22Rv1 (cell line): ENCODE results near the gene CAMK2B.

Source experiments
- H3K27ac ChIP-seq: fragments of 450-650 bp; 2 replicates; pipeline ENCODE4 v1.5.1; 2017
- ZFX ChIP-seq: fragments of 450-650 bp; IDR thresholded peaks from 2 replicates; pipeline ENCODE4 v1.6.1; 2017; ENCODE audit warnings: antibody characterized with exemption, borderline replicate concordance
- TF ChIP-seq, protein P1 (sequence below): fragments of 450-650 bp; IDR thresholded peaks from 2 replicates; pipeline ENCODE4 v1.5.1; 2017; ENCODE audit warnings: mild to moderate bottlenecking

CAMK2B gene

DNA sequence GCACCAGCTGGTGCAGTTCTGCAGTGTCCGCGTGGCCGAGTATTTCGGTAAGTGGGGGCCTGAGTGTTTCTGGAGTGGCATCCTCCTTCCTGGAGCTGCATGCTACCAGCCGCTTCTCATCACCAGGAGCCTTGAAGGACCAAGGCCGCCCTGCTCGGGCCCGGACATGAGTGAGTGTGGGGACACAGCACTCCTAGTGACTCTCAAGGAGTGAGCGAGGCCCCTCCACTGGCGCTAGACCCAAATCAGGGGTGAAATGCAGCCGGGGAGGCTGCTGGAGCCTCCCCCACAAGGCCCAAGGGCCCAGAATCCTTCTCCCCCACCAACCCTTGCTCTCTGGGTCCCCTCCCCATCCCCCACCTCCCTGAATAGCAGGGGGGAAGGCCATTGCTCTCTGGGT, 48.0 kb downstream of the CAMK2B start:
- H3K27ac ChIP-seq, result no peak overlapping the region
- TF ChIP-seq, protein P1, sequence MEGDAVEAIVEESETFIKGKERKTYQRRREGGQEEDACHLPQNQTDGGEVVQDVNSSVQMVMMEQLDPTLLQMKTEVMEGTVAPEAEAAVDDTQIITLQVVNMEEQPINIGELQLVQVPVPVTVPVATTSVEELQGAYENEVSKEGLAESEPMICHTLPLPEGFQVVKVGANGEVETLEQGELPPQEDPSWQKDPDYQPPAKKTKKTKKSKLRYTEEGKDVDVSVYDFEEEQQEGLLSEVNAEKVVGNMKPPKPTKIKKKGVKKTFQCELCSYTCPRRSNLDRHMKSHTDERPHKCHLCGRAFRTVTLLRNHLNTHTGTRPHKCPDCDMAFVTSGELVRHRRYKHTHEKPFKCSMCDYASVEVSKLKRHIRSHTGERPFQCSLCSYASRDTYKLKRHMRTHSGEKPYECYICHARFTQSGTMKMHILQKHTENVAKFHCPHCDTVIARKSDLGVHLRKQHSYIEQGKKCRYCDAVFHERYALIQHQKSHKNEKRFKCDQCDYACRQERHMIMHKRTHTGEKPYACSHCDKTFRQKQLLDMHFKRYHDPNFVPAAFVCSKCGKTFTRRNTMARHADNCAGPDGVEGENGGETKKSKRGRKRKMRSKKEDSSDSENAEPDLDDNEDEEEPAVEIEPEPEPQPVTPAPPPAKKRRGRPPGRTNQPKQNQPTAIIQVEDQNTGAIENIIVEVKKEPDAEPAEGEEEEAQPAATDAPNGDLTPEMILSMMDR, result no peak
- TF ChIP-seq ZFX, result no peak

DNA sequence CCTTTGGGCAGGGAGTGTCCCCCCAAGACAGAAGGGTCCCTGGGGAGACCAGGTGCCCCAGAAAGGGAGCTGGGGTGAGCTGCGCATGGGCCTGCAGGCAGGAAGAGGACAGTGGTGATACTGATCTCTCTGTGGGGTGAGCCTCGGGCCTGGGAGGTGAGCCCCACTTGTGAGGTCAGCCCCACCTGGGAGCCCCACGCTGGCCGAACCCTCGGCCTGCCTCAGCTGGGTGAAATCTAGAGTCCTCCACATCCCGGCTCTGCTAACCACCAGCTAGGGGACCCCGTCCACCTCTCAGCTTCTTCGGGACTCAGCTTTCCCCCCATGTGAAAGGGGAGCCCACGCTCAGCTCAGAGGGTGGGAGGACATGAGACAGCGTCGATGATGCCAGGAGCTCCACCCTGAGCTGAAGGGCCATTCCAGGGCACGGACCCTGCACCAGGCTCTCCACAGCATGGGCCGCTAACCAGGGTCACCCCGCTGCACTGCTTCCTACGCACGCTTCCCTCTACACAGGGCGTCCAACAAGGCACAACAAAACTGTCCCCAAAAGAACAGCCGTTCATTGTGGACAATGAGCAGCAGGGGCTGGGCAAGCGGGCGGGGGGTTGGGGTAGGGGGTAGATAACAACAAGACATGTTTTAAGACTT, 48.7 kb downstream of the CAMK2B start:
- no peak overlapping the region for H3K27ac ChIP-seq
- TF ChIP-seq ZFX, result no peak
- TF ChIP-seq, protein P1, result no peak

DNA sequence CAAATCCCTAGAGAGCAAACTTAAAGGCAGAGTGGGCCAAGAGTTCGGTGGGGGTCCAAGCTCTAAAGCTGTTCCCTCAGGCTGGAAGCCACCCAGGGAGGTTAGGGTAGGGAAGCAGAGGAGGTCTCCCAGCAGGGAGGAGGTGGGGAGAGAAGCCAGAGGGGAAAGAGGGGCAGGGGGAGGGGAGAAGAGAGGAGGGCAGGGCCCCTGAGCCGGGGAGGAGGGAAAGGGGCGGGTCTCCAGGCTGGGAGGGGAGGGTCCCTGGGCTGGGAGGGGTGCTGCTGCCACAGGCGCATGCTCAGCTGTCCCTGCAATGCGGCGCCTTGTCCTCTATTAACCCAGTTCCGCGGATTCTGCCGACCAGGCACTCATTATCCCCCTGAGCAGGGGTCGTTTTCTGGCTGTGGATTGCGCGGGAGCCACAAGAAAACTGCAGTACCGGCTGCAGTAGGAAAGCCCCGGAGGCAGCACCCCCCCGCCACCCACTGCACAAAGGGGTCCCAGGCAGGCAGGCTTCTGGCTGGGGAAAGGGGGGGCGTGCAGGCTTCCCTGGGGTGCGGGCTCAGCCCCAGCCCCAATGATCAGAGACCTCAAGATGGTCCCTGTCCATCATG, 49.3 kb downstream of the CAMK2B start:
- H3K27ac ChIP-seq, result no peak overlapping the region
- TF ChIP-seq ZFX, result no peak
- TF ChIP-seq, protein P1, result no peak

DNA sequence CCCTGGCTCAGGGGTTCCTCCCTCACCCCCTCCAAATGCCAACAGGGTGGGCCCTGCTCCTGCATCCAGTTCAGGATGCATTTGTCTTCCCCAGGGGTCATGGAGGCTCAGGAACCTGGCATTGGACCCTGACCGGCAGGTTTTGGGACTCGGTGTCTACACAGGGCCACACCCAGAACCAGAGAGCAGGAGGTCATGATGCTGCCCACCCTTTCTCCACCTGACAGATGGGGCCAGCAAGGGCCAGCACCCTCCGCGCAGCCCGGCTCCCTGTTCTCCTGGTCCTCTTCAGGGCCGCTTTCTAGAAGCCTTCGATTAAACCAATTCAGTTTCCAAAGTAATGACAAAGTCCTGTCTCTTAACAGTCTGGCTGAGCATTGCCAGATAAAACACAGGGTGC, 50.2 kb downstream of the CAMK2B start:
- TF ChIP-seq, protein P1, result no peak
- TF ChIP-seq ZFX, result no peak
- no peak overlapping the region for H3K27ac ChIP-seq

DNA sequence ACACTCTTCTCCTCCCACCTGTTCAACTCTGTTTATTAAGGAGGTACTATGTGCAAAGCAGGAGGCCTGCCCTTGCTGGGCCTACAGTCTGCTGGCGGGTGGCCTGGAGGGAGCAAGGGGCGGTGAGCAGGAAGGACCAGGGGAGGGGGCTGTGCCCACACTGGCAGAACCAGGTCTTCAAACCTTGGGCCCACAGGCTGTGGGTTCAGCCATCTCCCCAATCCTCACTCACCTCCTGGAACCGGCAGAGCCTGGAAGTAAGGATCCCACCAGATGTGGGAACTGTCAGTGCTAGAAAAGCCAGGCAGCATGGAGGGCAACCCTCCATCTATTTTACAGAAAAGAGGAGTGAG, 50.8 kb downstream of the CAMK2B start:
- TF ChIP-seq ZFX, result no peak
- TF ChIP-seq, protein P1, result no peak
- H3K27ac ChIP-seq, result no peak overlapping the region

DNA sequence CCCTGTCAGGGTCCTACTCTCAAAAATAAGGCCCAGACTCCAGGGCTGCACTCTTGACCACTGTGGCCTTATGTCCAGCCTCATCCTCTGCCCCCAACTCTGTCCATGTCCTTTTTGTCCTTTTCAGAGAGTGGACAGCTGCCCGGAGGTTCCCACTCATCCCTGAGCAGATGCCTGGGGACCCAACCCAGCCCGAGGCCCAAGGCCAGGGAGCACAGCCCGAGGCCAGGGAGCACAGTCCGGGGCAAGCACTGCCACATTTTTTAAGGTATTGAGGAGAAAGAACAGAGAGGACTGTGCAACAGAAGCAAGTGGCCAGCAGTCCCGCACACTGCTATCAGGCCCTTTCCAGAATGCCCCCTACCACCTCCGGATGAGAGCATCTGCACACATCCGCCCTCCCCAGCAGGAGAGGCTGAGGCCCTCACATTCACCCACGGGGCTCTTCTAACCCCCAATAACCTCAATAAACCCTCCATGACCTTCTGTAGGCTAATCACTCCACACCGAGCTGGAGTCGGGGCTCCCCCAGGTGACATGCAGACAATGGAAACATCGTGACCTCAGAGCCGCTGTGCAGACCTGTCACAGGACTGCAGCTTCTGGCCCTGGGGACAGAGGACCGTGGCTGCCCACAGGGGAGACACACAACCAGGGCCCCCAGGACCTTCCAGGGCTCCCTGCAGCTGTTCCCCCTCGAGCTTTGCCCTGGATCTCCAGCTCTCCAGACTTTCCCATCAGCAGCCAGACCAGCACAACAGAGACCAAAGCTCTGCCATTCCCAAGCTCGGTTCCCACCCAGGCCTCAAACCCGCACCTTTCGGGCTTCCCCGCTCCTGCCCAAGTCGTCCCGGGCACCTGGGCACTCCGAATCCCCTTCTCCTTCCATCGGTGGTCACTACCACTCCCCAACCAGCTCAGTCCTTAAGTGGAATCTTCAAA, 51.4 kb downstream of the CAMK2B start:
- TF ChIP-seq, protein P1, result no peak
- no peak for TF ChIP-seq ZFX
- H3K27ac ChIP-seq, result no peak overlapping the region

DNA sequence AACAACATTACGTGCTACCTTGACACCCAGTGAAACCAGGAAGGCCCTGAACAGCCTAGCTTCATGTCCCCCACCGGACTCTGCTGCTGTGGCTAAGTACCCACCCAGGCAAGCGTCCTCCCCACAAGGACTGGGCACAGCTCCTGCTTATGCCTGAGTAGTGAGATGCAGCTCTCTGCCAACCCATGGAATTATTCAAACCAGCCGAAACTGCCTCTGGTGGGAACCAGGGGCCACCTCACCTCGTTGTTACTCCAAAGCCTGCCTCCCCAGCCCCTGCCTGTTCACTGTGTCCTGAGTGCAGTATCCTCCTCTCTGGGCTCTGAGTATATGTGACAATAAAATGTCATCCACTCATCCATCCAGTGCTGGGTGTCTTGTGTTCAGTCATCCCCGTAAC, 52.4 kb downstream of the CAMK2B start:
- TF ChIP-seq, protein P1, result no peak
- no peak for TF ChIP-seq ZFX
- H3K27ac ChIP-seq, result no peak overlapping the region
